Stimulated activated CD4-positive, alpha-beta T cell treated with anti-CD3 and anti-CD28 coated beads, Interleukin-1b, Interleukin-23, amount 100 ng/mL, for 48 hours (primary cell): Measurements from ENCODE around the gene ZC3H10.
A peak's percentile ranks its signal among the peaks of the same experiment; 100 is the strongest.
"Not testable (repeated sequence)": the region's sequence is repeated elsewhere in the genome, so short reads cannot be mapped to it uniquely, and the experiment has no call there.

ENCODE experiments used
- DNase-seq: peaks from one replicate; pipeline ENCODE4 v3.0.0-alpha.2; 2020

The ZC3H10 gene

GRCh38 chr12:56117778-56118687, at the start of gene ZC3H10:
Gene ZC3H10, plus strand, starts transcription at chr12:56118266. Its CDS starts 2,297 bp downstream, at chr12:56120563.
- DNase-seq, result peak; percentile 99

GRCh38 chr12:56071648-56072047, 46.4 kb upstream of the ZC3H10 start:
- no peak for DNase-seq

- DNase-seq, result no peak
These were observed 43.7 kb upstream of the ZC3H10 start for GRCh38 chr12:56074396-56074795.

GRCh38 chr12:56077966-56078365, 40.1 kb upstream of the ZC3H10 start:
- DNase-seq, result not testable (repeated sequence)

- DNase-seq, result no peak
These were observed 39.6 kb upstream of the ZC3H10 start for GRCh38 chr12:56078427-56078826.

- DNase-seq, result peak; percentile 45
These were observed 38.9 kb upstream of the ZC3H10 start for GRCh38 chr12:56078931-56079722.

GRCh38 chr12:56079723-56080555, 38.1 kb upstream of the ZC3H10 start, which contains the start of gene ERBB3:
Gene ERBB3, plus strand, starts transcription at chr12:56080165. Its CDS starts 136 bp downstream, at chr12:56080301.
- DNase-seq, result peak; percentile 67

- DNase-seq, result no peak
These were observed 37.4 kb upstream of the ZC3H10 start for GRCh38 chr12:56080556-56081138.

GRCh38 chr12:56081393-56082347, 36.4 kb upstream of the ZC3H10 start:
- DNase-seq, result no peak

- DNase-seq, result no peak
These were observed 35.7 kb upstream of the ZC3H10 start for GRCh38 chr12:56082382-56082781.

GRCh38 chr12:56082967-56083366, 35.1 kb upstream of the ZC3H10 start:
- no peak for DNase-seq

- DNase-seq, result no peak
These were observed 33.0 kb upstream of the ZC3H10 start for GRCh38 chr12:56084958-56085543.

- no peak for DNase-seq
These were observed 32.0 kb upstream of the ZC3H10 start for GRCh38 chr12:56086096-56086495.

- no peak for DNase-seq
These were observed 31.5 kb upstream of the ZC3H10 start for GRCh38 chr12:56086608-56087007.

- DNase-seq, result no peak
These were observed 30.8 kb upstream of the ZC3H10 start for GRCh38 chr12:56087220-56087619.

- DNase-seq, result no peak
These were observed 20.3 kb upstream of the ZC3H10 start for GRCh38 chr12:56097738-56098137.

- no peak for DNase-seq
These were observed 19.5 kb upstream of the ZC3H10 start for GRCh38 chr12:56098592-56098991.

- DNase-seq, result no peak
These were observed 18.3 kb upstream of the ZC3H10 start for GRCh38 chr12:56099787-56100186.

- DNase-seq, result no peak
These were observed 17.0 kb upstream of the ZC3H10 start for GRCh38 chr12:56101045-56101444.

- DNase-seq, result no peak
These were observed 15.4 kb upstream of the ZC3H10 start for GRCh38 chr12:56102683-56103065.
